IMR-90 (cell line): ENCODE measurements around the gene AHNAK2. TPM values are rescaled to one million over a fixed set of nuclear protein-coding genes. Genes with fewer than 3 reads are reported as not detected.
A peak's percentile ranks its signal among the peaks of the same experiment; 100 is the strongest.

Source experiments
- ATAC-seq: fragments of 200-7000 bp; cut with Tn5 transposase; 2 replicates; pipeline ENCODE4 v1.9.1; 2020; ENCODE audit warnings: low read depth, mild to moderate bottlenecking, moderate library complexity
- BruUV-seq: library from RNA; stranded (reverse); fragments of 400-500 nt; replicated peaks from 2 replicates; lab custom pipeline; 2021; lab: Mats Ljungman, UMichigan
- CTCF ChIA-PET: fragments of 300-600 bp; formaldehyde crosslinking; extraction: SDS; loops from one replicate; lab custom pipeline; 2021; ENCODE audit warnings: antibody characterized with exemption; lab: Yijun Ruan, JAX
- POLR2A ChIA-PET: fragments of 300-600 bp; sonication (Branson Sonifier 250); formaldehyde crosslinking; loops from one replicate; lab custom pipeline; 2022; ENCODE audit warnings: antibody characterized with exemption; ENCODE audit not compliant: unreplicated experiment; lab: Charles Lee
- DNase-seq: peaks from one replicate; pipeline ENCODE4 v3.0.0; 2013
- H2AFZ ChIP-seq: replicated peaks from 2 replicates; pipeline ENCODE3; 2013; ENCODE audit warnings: low read length, mild to moderate bottlenecking; ENCODE audit not compliant: poor library complexity
- H2AK5ac ChIP-seq: 2 replicates; pipeline ENCODE4 v1.6.1; 2013; ENCODE audit warnings: low read depth, low read length, inconsistent platforms
- H2AK9ac ChIP-seq: replicated peaks from 2 replicates; pipeline ENCODE3; 2013; ENCODE audit warnings: mild to moderate bottlenecking, low read depth, low read length, moderate library complexity; ENCODE audit not compliant: poor library complexity
- H2BK120ac ChIP-seq: 2 replicates; pipeline ENCODE4 v1.6.1; 2013; ENCODE audit warnings: low read depth, low read length, inconsistent platforms
- H2BK15ac ChIP-seq: 3 replicates; pipeline ENCODE4 v1.6.1; 2013; ENCODE audit warnings: low read depth, low read length, inconsistent platforms
- H2BK20ac ChIP-seq: 2 replicates; pipeline ENCODE4 v1.6.1; 2013; ENCODE audit warnings: low read depth, mild to moderate bottlenecking, inconsistent platforms, low read length, moderate library complexity
- H2BK5ac ChIP-seq: 2 replicates; pipeline ENCODE4 v1.6.1; 2013; ENCODE audit warnings: mild to moderate bottlenecking, low read depth, low read length, inconsistent platforms; ENCODE audit not compliant: poor library complexity, severe bottlenecking
- H3K14ac ChIP-seq: replicated peaks from 2 replicates; pipeline ENCODE4 v1.6.1; 2013; ENCODE audit warnings: low read depth, low read length, inconsistent platforms
- H3K18ac ChIP-seq: 2 replicates; pipeline ENCODE4 v1.6.1; 2013; ENCODE audit warnings: low read depth, low read length, control low read depth
- H3K23ac ChIP-seq: 2 replicates; pipeline ENCODE4 v1.6.1; 2013; ENCODE audit warnings: low read depth, low read length, inconsistent platforms
- H3K27ac ChIP-seq: 2 replicates; pipeline ENCODE4 v1.5.1; 2013; ENCODE audit warnings: mild to moderate bottlenecking, control low read depth, low read length; ENCODE audit not compliant: insufficient read depth
- H3K27me3 ChIP-seq: 2 replicates; pipeline ENCODE4 v1.6.1; 2013; ENCODE audit warnings: low read length; ENCODE audit not compliant: control insufficient read depth, insufficient read depth
- H3K36me3 ChIP-seq: 2 replicates; pipeline ENCODE4 v1.6.1; 2013; ENCODE audit warnings: low read length, mixed read lengths; ENCODE audit not compliant: control insufficient read depth, insufficient read depth
- H3K4ac ChIP-seq: 2 replicates; pipeline ENCODE4 v1.6.1; 2013; ENCODE audit warnings: low read depth, low read length, inconsistent platforms
- H3K4me1 ChIP-seq: 2 replicates; pipeline ENCODE4 v1.6.1; 2013; ENCODE audit warnings: low read length, mixed read lengths; ENCODE audit not compliant: control insufficient read depth, insufficient read depth
- H3K4me2 ChIP-seq: 2 replicates; pipeline ENCODE4 v1.6.1; 2013; ENCODE audit warnings: low read depth, mild to moderate bottlenecking, control low read depth, low read length, moderate library complexity
- H3K4me3 ChIP-seq: 2 replicates; pipeline ENCODE4 v1.5.1; 2013; ENCODE audit warnings: low read depth, mild to moderate bottlenecking, control low read depth, low read length, moderate library complexity; ENCODE audit not compliant: insufficient read depth
- H3K56ac ChIP-seq: 2 replicates; pipeline ENCODE4 v1.6.1; 2013; ENCODE audit warnings: low read length, inconsistent platforms; ENCODE audit not compliant: insufficient read depth; ENCODE audit errors: extremely low read depth
- H3K79me1 ChIP-seq, 2 experiments: 2 replicates each; pipeline ENCODE4 v1.6.1; 2013; ENCODE audit warnings: low read length in 2 of 2, inconsistent platforms in 1 of 2, low read depth in 1 of 2
- H3K9ac ChIP-seq: 2 replicates; pipeline ENCODE4 v1.6.1; 2013; ENCODE audit warnings: low read depth, low read length, control low read depth
- H3K9me1 ChIP-seq: 2 replicates; pipeline ENCODE4 v1.6.1; 2013; ENCODE audit warnings: low read length, inconsistent platforms; ENCODE audit not compliant: insufficient read depth
- H3K9me3 ChIP-seq: 2 replicates; pipeline ENCODE4 v1.6.1; 2013; ENCODE audit warnings: low read length; ENCODE audit not compliant: control insufficient read depth, insufficient read depth
- H4K20me1 ChIP-seq: 2 replicates; pipeline ENCODE4 v1.6.1; 2013; ENCODE audit warnings: low read length, inconsistent platforms; ENCODE audit not compliant: insufficient read depth
- H4K5ac ChIP-seq: 2 replicates; pipeline ENCODE4 v1.6.1; 2013; ENCODE audit warnings: mild to moderate bottlenecking, low read depth, low read length, control low read depth
- H4K8ac ChIP-seq, 2 experiments: 2 replicates each; pipeline ENCODE4 v1.6.1; 2013; ENCODE audit warnings: low read depth in 2 of 2, low read length in 2 of 2, control low read depth in 1 of 2, inconsistent platforms in 1 of 2
- H4K91ac ChIP-seq: 2 replicates; pipeline ENCODE4 v1.6.1; 2013; ENCODE audit warnings: low read depth, low read length, inconsistent platforms; ENCODE audit not compliant: insufficient read depth
- CTCF ChIP-seq: conservative IDR thresholded peaks from 2 replicates; pipeline ENCODE4 v1.5.1; 2012; ENCODE audit warnings: mild to moderate bottlenecking, low read depth, low read length, improper control_type of control experiment
- MXI1 ChIP-seq: IDR thresholded peaks from 2 replicates; pipeline ENCODE4 v1.6.1; 2012; ENCODE audit warnings: low read depth, mild to moderate bottlenecking, low read length, moderate library complexity, borderline replicate concordance
- WGBS, 2 experiments: methylation state at CpG; one replicate each; pipeline versions ENCODE4 v1.1.5 to v1.1.7; 2013; ENCODE audit warnings: missing lambda C conversion rate in 2 of 2; ENCODE audit not compliant: insufficient read length in 1 of 2; ENCODE audit errors: extremely low coverage in 2 of 2; 5-methylcytosine and 5-hydroxymethylcytosine counted together
- dilution Hi-C: fragments of 300-500 bp; cut with HindIII; formaldehyde crosslinking; loops from one replicate; pipeline ENCODE4 v1.14.3; 2018; ENCODE audit warnings: low sequenced_read_pairs; ENCODE audit not compliant: unreplicated experiment
- in situ Hi-C: fragments of 300-500 bp; cut with MboI; formaldehyde crosslinking; loops from 3 replicates; pipeline ENCODE4 v1.14.3; 2019; ENCODE audit warnings: low sequenced_read_pairs, inconsistent platforms, mixed read lengths
- intact Hi-C: fragments of 100-400 bp; cut with micrococcal nuclease; formaldehyde crosslinking; loops from 2 replicates; pipeline ENCODE4 v1.10.0; 2022
- polyA plus RNA-seq, 3 experiments: library from polyadenylated mRNA; depleted of rRNA; stranded (reverse); fragments of >200 nt; gene quantifications; 2 replicates each; pipeline ENCODE4 v1.2.3, GENCODE V29; 2012; ENCODE audit warnings: low replicate concordance in 1 of 3
- total RNA-seq: library from RNA; depleted of rRNA; stranded (reverse); fragments of >200 nt; gene quantifications from 2 replicates; pipeline ENCODE4 v1.2.3, GENCODE V29; 2012

The AHNAK2 gene
- total and polyA plus RNA-seq, 2 of the 4 experiments (the other 2 are of a cell fraction): 2.6 to 7.9 TPM

GRCh38 chr14:105021656-105022275, 43.6 kb upstream of the AHNAK2 start:
- Histone ChIP-seq H2AK9ac (peak overlapping the region; percentile 59), H3K9me3 (no peaks in the 10 kb centered on the region), H3K79me1 (peaks cover 10 to 21% of the 10 kb centered on the region in 2 experiments; a peak in 3 of 4 replicates), H3K36me3 (no peaks in the 10 kb centered on the region), H3K23ac (peak overlapping the region; percentile 86), H3K27me3 (no peaks in the 10 kb centered on the region), H4K20me1 (peaks cover 21% of the 10 kb centered on the region), H2AFZ (peak overlapping the region; percentile 81), H2AK5ac (peak overlapping the region; percentile 87), H3K4me2 (peak overlapping the region; percentile 98), H2BK120ac (peak overlapping the region; percentile 35; the same call in 1 of the 2 replicates), H4K91ac (peak overlapping the region; percentile 69), H3K14ac (peak overlapping the region; percentile 94), H2BK15ac (peak overlapping the region; percentile 31; the same call in 1 of the 3 replicates), H4K8ac (peak overlapping the region; percentile 84 to 90), H3K4ac (peak overlapping the region; percentile 83), H3K9me1 (0 out of 2 replicates have a peak, but pooled peaks cover 5% of the 10 kb centered on the region), H3K56ac (peak overlapping the region; percentile 82), H3K9ac (peak overlapping the region; percentile 81), H3K18ac (peak overlapping the region; percentile 2; the same call in 1 of the 2 replicates), H3K4me3 (peak overlapping the region; percentile 66), H3K27ac (peak overlapping the region; percentile 52), H2BK20ac (peak overlapping the region; percentile 23; the same call in 1 of the 2 replicates), H4K5ac (peak overlapping the region; percentile 61), H2BK5ac (peak overlapping the region; percentile 42), H3K4me1 (peaks cover 12% of the 10 kb centered on the region)
- intact Hi-C loops: loop anchor here (2.0 kb wide), 1 partner anchor 45 kb away; no protein-coding TSS in a partner anchor
- TF ChIP-seq CTCF: no peak
- TF ChIP-seq MXI1: 0 out of 2 replicates have a peak, but pooled peaks have one; percentile 10
- no TSS peak for BruUV-seq
- ChIA-PET POLR2A (interaction anchor here (1.3 kb wide), 1 partner anchor 36 kb away, joined by 4 read pairs; the partner anchor contains the start of gene CLBA1), CTCF (no interaction called here)
- DNase-seq: peak; percentile 44
- in situ Hi-C loops: no loop called here
- dilution Hi-C loops: no loop called here
- WGBS, 2 experiments: 0% methylated on average over 14 of the region's 20 CpGs; no CpG with 5 or more reads in 1 of the 2 experiments
- ATAC-seq: no peak
